Peyer's patch (tissue), 4 donors: ENCODE measurements around the gene TMEM163.

ENCODE experiments used
- POLR2A ChIP-seq, 2 donors: fragments of 450-650 bp; IDR thresholded peaks; one replicate each; pipeline ENCODE4 v1.5.1; 2017; ENCODE audit warnings: antibody characterized with exemption in 2 of 2, mild to moderate bottlenecking in 2 of 2, moderate library complexity in 2 of 2
- TF ChIP-seq, protein P1 (sequence below), 6 experiments: fragments of 450-650 bp in 4 of 6; fragments of 200-600 bp in 2 of 6; sonication (generic) in 1 of 6; IDR thresholded peaks; one replicate each; pipeline ENCODE4 v1.5.1; 2017 to 2019; ENCODE audit warnings: antibody characterized with exemption in 6 of 6, mild to moderate bottlenecking in 3 of 6, moderate library complexity in 1 of 6

DNA sequence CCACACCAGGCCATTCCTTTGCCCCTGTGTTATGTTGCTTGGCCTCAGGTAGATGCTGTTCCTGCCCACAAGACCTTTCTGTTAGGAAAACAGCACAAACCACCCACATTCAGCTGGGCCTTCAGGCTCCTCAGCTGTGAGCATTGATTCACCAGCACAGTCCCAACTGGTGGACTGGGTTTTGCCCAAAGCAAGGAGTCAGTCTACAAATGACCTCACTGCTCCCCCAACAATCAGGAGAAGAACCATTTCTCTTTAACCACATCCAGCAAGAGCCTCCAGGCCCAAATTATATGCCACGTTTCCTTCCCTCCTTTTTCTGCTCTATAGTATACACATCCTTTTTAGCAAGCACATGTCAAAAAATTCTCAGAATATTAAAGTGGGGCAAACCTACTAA, 5.2 kb downstream of the TMEM163 start:
- TF ChIP-seq, protein P1, sequence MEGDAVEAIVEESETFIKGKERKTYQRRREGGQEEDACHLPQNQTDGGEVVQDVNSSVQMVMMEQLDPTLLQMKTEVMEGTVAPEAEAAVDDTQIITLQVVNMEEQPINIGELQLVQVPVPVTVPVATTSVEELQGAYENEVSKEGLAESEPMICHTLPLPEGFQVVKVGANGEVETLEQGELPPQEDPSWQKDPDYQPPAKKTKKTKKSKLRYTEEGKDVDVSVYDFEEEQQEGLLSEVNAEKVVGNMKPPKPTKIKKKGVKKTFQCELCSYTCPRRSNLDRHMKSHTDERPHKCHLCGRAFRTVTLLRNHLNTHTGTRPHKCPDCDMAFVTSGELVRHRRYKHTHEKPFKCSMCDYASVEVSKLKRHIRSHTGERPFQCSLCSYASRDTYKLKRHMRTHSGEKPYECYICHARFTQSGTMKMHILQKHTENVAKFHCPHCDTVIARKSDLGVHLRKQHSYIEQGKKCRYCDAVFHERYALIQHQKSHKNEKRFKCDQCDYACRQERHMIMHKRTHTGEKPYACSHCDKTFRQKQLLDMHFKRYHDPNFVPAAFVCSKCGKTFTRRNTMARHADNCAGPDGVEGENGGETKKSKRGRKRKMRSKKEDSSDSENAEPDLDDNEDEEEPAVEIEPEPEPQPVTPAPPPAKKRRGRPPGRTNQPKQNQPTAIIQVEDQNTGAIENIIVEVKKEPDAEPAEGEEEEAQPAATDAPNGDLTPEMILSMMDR (IDR thresholded peaks at IDR 0.05): no peak
- TF ChIP-seq POLR2A (IDR thresholded peaks at IDR 0.05): no peak
